Endothelial cell of umbilical vein (primary cell): Measurements from ENCODE around the gene RBX1. TPM values are rescaled to one million over a fixed set of nuclear protein-coding genes. Genes with fewer than 3 reads are reported as not detected.

ENCODE experiments used
- BruUV-seq: library from RNA; stranded (reverse); fragments of 400-500 nt; replicated peaks from 2 replicates; lab custom pipeline; 2021; lab: Mats Ljungman, UMichigan
- CTCF ChIA-PET: fragments of 300-600, 350-600 bp; sonication (Branson Sonifier 250); formaldehyde crosslinking; loops from one replicate; lab custom pipeline; 2021; ENCODE audit warnings: antibody characterized with exemption, inconsistent platforms; lab: Charles Lee
- POLR2A ChIA-PET: fragments of 300-600, 350-600 bp; sonication (Branson Sonifier 250); formaldehyde crosslinking; loops from one replicate; lab custom pipeline; 2021; ENCODE audit warnings: antibody characterized with exemption, inconsistent platforms; lab: Charles Lee
- DNase-seq: peaks from one replicate; pipeline ENCODE4 v3.0.0-alpha.2; 2011; ENCODE audit warnings: low read depth, low spot score
- FAIRE-seq: peaks from 2 replicates; lab custom pipeline; 2011; peaks lifted over from hg19 to GRCh38; lab: Jason Lieb, UNC
- H2AFZ ChIP-seq: 2 replicates; pipeline ENCODE4 v1.6.0; 2012; ENCODE audit warnings: low read depth, low read length, control low read depth, inconsistent platforms
- H3K27ac ChIP-seq: 2 replicates; pipeline ENCODE4 v1.5.1; 2011; ENCODE audit warnings: low read depth, mild to moderate bottlenecking, control low read depth, low read length, moderate library complexity; ENCODE audit not compliant: insufficient read depth
- H3K27me3 ChIP-seq, 2 experiments: 2 replicates each; pipeline versions ENCODE4 v1.6.0 to v1.6.1; 2011; ENCODE audit warnings: low read length in 2 of 2, mixed read lengths in 1 of 2; ENCODE audit not compliant: control insufficient read depth in 2 of 2, insufficient read depth in 2 of 2
- H3K36me3 ChIP-seq, 2 experiments: 2 replicates in 1 of 2; 3 replicates in 1 of 2; pipeline ENCODE4 v1.5.1; 2011; ENCODE audit warnings: low read length in 2 of 2, mild to moderate bottlenecking in 1 of 2, moderate library complexity in 1 of 2; ENCODE audit not compliant: control insufficient read depth in 2 of 2, insufficient read depth in 2 of 2; ENCODE audit errors: extremely low read depth in 1 of 2
- H3K4me1 ChIP-seq: 3 replicates; pipeline ENCODE4 v1.5.1; 2011; ENCODE audit warnings: mild to moderate bottlenecking, low read length; ENCODE audit not compliant: control insufficient read depth, insufficient read depth; ENCODE audit errors: extremely low read depth
- H3K4me2 ChIP-seq: 2 replicates; pipeline ENCODE4 v1.6.1; 2011; ENCODE audit warnings: low read length, control low read depth, mixed read lengths; ENCODE audit not compliant: insufficient read depth
- H3K4me3 ChIP-seq, 3 experiments: fragments of 200-600 bp in 1 of 3; sonication (generic), shearing (Covaris generic) in 1 of 3; replicated peaks in 1 of 3; 2 replicates each; pipeline ENCODE4 v1.5.1; 2011 to 2016; ENCODE audit warnings: control low read depth in 3 of 3, low read length in 3 of 3, mild to moderate bottlenecking in 2 of 3, inconsistent platforms in 1 of 3, low read depth in 1 of 3, moderate library complexity in 1 of 3; ENCODE audit not compliant: insufficient read depth in 1 of 3
- H3K79me2 ChIP-seq: 2 replicates; pipeline ENCODE4 v1.6.0; 2012; ENCODE audit warnings: low read length, inconsistent platforms; ENCODE audit not compliant: control insufficient read depth, insufficient read depth
- H3K9ac ChIP-seq: replicated peaks from 2 replicates; pipeline ENCODE3; 2011; ENCODE audit warnings: low read length, control low read depth; ENCODE audit not compliant: insufficient read depth; ENCODE audit errors: extremely low read depth
- H3K9me1 ChIP-seq: replicated peaks from 3 replicates; pipeline ENCODE4 v1.6.0; 2011; ENCODE audit warnings: mild to moderate bottlenecking, low read length; ENCODE audit not compliant: control insufficient read depth, insufficient read depth; ENCODE audit errors: extremely low read depth
- H3K9me3 ChIP-seq: replicated peaks from 2 replicates; pipeline ENCODE4 v1.5.1; 2012; ENCODE audit warnings: low read length, inconsistent platforms; ENCODE audit not compliant: control insufficient read depth, insufficient read depth
- H4K20me1 ChIP-seq: replicated peaks from 2 replicates; pipeline ENCODE3; 2011; ENCODE audit warnings: mild to moderate bottlenecking, low read length; ENCODE audit not compliant: control insufficient read depth, insufficient read depth; ENCODE audit errors: extremely low read depth
- EZH2 ChIP-seq: IDR thresholded peaks from 2 replicates; pipeline ENCODE4 v1.6.1; 2012; ENCODE audit warnings: borderline replicate concordance, low read depth, mild to moderate bottlenecking, moderate library complexity, low read length, inconsistent platforms; ENCODE audit not compliant: severe bottlenecking
- FOS ChIP-seq: IDR thresholded peaks from 2 replicates; pipeline ENCODE4 v1.6.1; 2011; ENCODE audit warnings: mild to moderate bottlenecking, low read length, moderate library complexity, borderline replicate concordance; ENCODE audit not compliant: insufficient read depth
- GATA2 ChIP-seq: IDR thresholded peaks from 2 replicates; pipeline ENCODE4 v1.7.0; 2011; ENCODE audit warnings: low read depth, mild to moderate bottlenecking, moderate library complexity, mixed read lengths, low read length; ENCODE audit not compliant: insufficient read length, insufficient read depth
- JUN ChIP-seq: IDR thresholded peaks from 2 replicates; pipeline ENCODE4 v1.6.1; 2011; ENCODE audit warnings: borderline replicate concordance, low read depth; ENCODE audit not compliant: insufficient read length, insufficient read depth
- MYC ChIP-seq: IDR thresholded peaks from one replicate; pipeline ENCODE4 v1.6.1; 2011; ENCODE audit warnings: mild to moderate bottlenecking, low read depth, low read length
- POLR2A ChIP-seq: IDR thresholded peaks from 2 replicates; pipeline ENCODE4 v1.6.1; 2012; ENCODE audit warnings: low read depth, mild to moderate bottlenecking, control low read depth, low read length
- POLR2AphosphoS5 ChIP-seq: IDR thresholded peaks from 2 replicates; pipeline ENCODE4 v1.6.1; 2012; ENCODE audit warnings: low read depth, mild to moderate bottlenecking, control low read depth, low read length, moderate library complexity; ENCODE audit not compliant: insufficient read depth
- dilution Hi-C: fragments of 300-500 bp; cut with MboI; formaldehyde crosslinking; loops from one replicate; pipeline ENCODE4 v1.15.0; 2019; ENCODE audit warnings: low sequenced_read_pairs; ENCODE audit not compliant: extremely low pct_ligation_motif_present
- intact Hi-C: fragments of 100-400 bp; cut with micrococcal nuclease; formaldehyde crosslinking; loops from one replicate; pipeline ENCODE4 v1.10.0; 2022
- polyA plus RNA-seq, 4 experiments: library from polyadenylated mRNA; depleted of rRNA in 3 of 4; stranded (reverse) in 3 of 4; unstranded in 1 of 4; fragments of >200 nt; gene quantifications; 2 replicates each; pipeline versions ENCODE4 v1.2.1 to v1.2.3, GENCODE V29; 2011 to 2012; ENCODE audit warnings: missing spikeins in 1 of 4
- total RNA-seq: library from RNA; stranded (reverse); gene quantifications from 2 replicates; pipeline ENCODE4 v1.2.3, GENCODE V29; 2021
- TF ChIP-seq, protein P1 (sequence below): IDR thresholded peaks from 2 replicates; pipeline ENCODE4 v1.6.1; 2011; ENCODE audit not compliant: insufficient read depth, insufficient read length
- TF ChIP-seq, protein P2 (sequence below), 2 donors: IDR thresholded peaks; 1 replicate in 1 of 2; 2 replicates in 1 of 2; pipeline ENCODE4 v1.5.1; 2011; ENCODE audit warnings: low read length in 2 of 2, mild to moderate bottlenecking in 2 of 2, moderate library complexity in 2 of 2, control low read depth in 1 of 2, inconsistent platforms in 1 of 2, low read depth in 1 of 2; ENCODE audit not compliant: insufficient read depth in 1 of 2; ENCODE audit errors: extremely low read depth in 1 of 2

Gene RBX1
- total and polyA plus RNA-seq, 2 donors (not counting 3 experiments of a cell fraction or from before 2014, with no cell fraction given), result 74.7 to 102 TPM

DNA sequence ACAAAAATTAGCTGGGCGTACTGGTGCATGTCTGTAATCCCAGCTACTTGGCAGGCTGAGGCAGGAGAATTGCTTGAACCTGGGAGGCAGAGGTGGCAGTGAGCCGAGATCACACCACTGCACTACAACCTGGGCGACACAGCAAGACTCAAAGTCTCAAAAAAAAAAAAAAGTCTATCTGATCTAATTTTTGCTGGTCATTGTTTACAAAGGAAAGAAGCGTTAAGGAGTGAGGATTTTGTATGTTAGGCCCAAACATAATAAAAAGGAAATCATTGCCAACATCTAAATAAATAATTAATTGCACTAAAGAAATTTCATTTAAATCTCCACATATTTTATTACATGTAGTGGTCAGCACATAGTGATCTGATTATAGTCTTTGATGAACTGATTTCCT is 2.9 kb downstream of the RBX1 start:
- FAIRE-seq, result no peak
- dilution Hi-C loops (no loop called here), intact Hi-C loops (loop anchor here (5.0 kb wide), 1 partner anchor 228 kb away; no protein-coding TSS in a partner anchor)
- Histone ChIP-seq H3K27ac (no peak overlapping the region), H3K9me1 (no peaks in the 10 kb centered on the region), H3K4me3 (no peak overlapping the region), H2AFZ (no peak overlapping the region), H4K20me1 (no peaks in the 10 kb centered on the region), H3K9me3 (no peaks in the 10 kb centered on the region), H3K36me3 (peaks cover 3 to 12% of the 10 kb centered on the region in 2 experiments), H3K79me2 (peaks cover 59% of the 10 kb centered on the region), H3K9ac (no peak overlapping the region), H3K27me3 (no peaks in the 10 kb centered on the region), H3K4me2 (no peak overlapping the region), H3K4me1 (peaks cover 19% of the 10 kb centered on the region)
- TF ChIP-seq POLR2A, result no peak
- TF ChIP-seq, protein P1, sequence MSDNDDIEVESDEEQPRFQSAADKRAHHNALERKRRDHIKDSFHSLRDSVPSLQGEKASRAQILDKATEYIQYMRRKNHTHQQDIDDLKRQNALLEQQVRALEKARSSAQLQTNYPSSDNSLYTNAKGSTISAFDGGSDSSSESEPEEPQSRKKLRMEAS, result no peak
- TF ChIP-seq POLR2AphosphoS5, result no peak
- no peak for TF ChIP-seq JUN
- no peak for TF ChIP-seq GATA2
- no peak for TF ChIP-seq EZH2
- TF ChIP-seq, protein P2, sequence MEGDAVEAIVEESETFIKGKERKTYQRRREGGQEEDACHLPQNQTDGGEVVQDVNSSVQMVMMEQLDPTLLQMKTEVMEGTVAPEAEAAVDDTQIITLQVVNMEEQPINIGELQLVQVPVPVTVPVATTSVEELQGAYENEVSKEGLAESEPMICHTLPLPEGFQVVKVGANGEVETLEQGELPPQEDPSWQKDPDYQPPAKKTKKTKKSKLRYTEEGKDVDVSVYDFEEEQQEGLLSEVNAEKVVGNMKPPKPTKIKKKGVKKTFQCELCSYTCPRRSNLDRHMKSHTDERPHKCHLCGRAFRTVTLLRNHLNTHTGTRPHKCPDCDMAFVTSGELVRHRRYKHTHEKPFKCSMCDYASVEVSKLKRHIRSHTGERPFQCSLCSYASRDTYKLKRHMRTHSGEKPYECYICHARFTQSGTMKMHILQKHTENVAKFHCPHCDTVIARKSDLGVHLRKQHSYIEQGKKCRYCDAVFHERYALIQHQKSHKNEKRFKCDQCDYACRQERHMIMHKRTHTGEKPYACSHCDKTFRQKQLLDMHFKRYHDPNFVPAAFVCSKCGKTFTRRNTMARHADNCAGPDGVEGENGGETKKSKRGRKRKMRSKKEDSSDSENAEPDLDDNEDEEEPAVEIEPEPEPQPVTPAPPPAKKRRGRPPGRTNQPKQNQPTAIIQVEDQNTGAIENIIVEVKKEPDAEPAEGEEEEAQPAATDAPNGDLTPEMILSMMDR (IDR thresholded peaks at IDR 0.05; ENCODE audit: extremely low read depth in 1 of 2, insufficient read depth in 1 of 2, low read depth in 1 of 2, low read length in 2 of 2), result no peak
- TF ChIP-seq FOS, result no peak
- no peak for TF ChIP-seq MYC
- ChIA-PET CTCF (interaction anchor here (3.8 kb wide), 1 partner anchor 32 kb away, joined by 39 read pairs; no protein-coding TSS in a partner anchor), POLR2A (no interaction called here)
- DNase-seq, result no peak
- BruUV-seq, result no TSS peak
